Measurements from ENCODE around the gene ALOXE3. TPM values are rescaled to one million over a fixed set of nuclear protein-coding genes. Genes with fewer than 3 reads are reported as not detected.

The ALOXE3 gene
- total RNA-seq, 1 donor from 2014 or later, result not detected

- no peak for DNase-seq (ENCODE audit: low read depth in 2 of 2)
Observed at GRCh38 chr17:8052256-8053252, 65.8 kb downstream of the ALOXE3 start.

- DNase-seq (ENCODE audit: low read depth in 2 of 2), result no peak
Observed at GRCh38 chr17:8051831-8052230, 66.5 kb downstream of the ALOXE3 start.

- DNase-seq (ENCODE audit: low read depth in 2 of 2), result no peak
Observed at GRCh38 chr17:8048736-8049135, 69.6 kb downstream of the ALOXE3 start.

GRCh38 chr17:8048236-8048635 lies 70.1 kb downstream of the ALOXE3 start:
- DNase-seq (ENCODE audit: low read depth in 2 of 2), result no peak

GRCh38 chr17:8047769-8048110 lies 70.6 kb downstream of the ALOXE3 start:
- DNase-seq (ENCODE audit: low read depth in 2 of 2), result no peak

GRCh38 chr17:8046929-8047768 lies 71.2 kb downstream of the ALOXE3 start:
- DNase-seq (ENCODE audit: low read depth in 2 of 2), result no peak

- no peak for DNase-seq (ENCODE audit: low read depth in 2 of 2)
Observed at GRCh38 chr17:8046306-8046928, 71.9 kb downstream of the ALOXE3 start.

Other genes starting within 250 kb of the ALOXE3 start
- gene CHD3, start 229.7 kb downstream of the ALOXE3 start, total RNA-seq, result 58.0 and 58.7 TPM in 2 replicates
- 0.44 and 0.79 TPM in 2 replicates for gene RNF227, start 202.2 kb downstream of the ALOXE3 start, total RNA-seq
- gene KCNAB3, start 188.7 kb downstream of the ALOXE3 start, total RNA-seq, result 0.22 and 0.40 TPM in 2 replicates
- gene TRAPPC1, start 186.6 kb downstream of the ALOXE3 start, total RNA-seq, result 48.8 and 54.7 TPM in 2 replicates
- gene CNTROB, start 186.3 kb downstream of the ALOXE3 start, total RNA-seq, result 10.5 and 11.9 TPM in 2 replicates
- gene GUCY2D, start 115.9 kb downstream of the ALOXE3 start, total RNA-seq, result not detected in 2 replicates
- not detected in 2 replicates for gene ALOX15B, start 79.5 kb downstream of the ALOXE3 start, total RNA-seq
- not detected in 2 replicates for gene ALOX12B, start 30.8 kb downstream of the ALOXE3 start, total RNA-seq
- gene HES7, start 5.6 kb upstream of the ALOXE3 start, total RNA-seq, result 0.22 TPM in 1 of 2 replicates, not detected in the other
- 5.2 and 10.7 TPM in 2 replicates for gene PER1, start 33.9 kb upstream of the ALOXE3 start, total RNA-seq
- gene VAMP2, start 44.4 kb upstream of the ALOXE3 start, total RNA-seq, result 2.8 and 4.6 TPM in 2 replicates
- gene TMEM107, start 57.9 kb upstream of the ALOXE3 start, total RNA-seq, result 21.2 and 21.6 TPM in 2 replicates
- 7.8 and 8.9 TPM in 2 replicates for gene BORCS6, start 71.7 kb upstream of the ALOXE3 start, total RNA-seq
- gene AURKB, start 92.1 kb upstream of the ALOXE3 start, total RNA-seq, result 4.4 and 16.6 TPM in 2 replicates
- 3.5 and 7.1 TPM in 2 replicates for gene CTC1, start 129.5 kb upstream of the ALOXE3 start, total RNA-seq
- gene PFAS, start 130.8 kb upstream of the ALOXE3 start, total RNA-seq, result 12.7 and 15.0 TPM in 2 replicates
- gene RANGRF, start 170.2 kb upstream of the ALOXE3 start, total RNA-seq, result 9.2 and 9.7 TPM in 2 replicates
- gene SLC25A35, start 176.9 kb upstream of the ALOXE3 start, total RNA-seq, result 0.22 and 0.40 TPM in 2 replicates
- 6.7 and 8.1 TPM in 2 replicates for gene ARHGEF15, start 191.7 kb upstream of the ALOXE3 start, total RNA-seq
- gene ODF4, start 221.3 kb upstream of the ALOXE3 start, total RNA-seq, result not detected in 2 replicates